ENCODE results near the gene GADD45A. TPM values are rescaled to one million over a fixed set of nuclear protein-coding genes. Genes with fewer than 3 reads are reported as not detected.

The GADD45A gene
- total and polyA plus RNA-seq, 7 donors, result 88.8 to 505 (median 197) TPM

DNA sequence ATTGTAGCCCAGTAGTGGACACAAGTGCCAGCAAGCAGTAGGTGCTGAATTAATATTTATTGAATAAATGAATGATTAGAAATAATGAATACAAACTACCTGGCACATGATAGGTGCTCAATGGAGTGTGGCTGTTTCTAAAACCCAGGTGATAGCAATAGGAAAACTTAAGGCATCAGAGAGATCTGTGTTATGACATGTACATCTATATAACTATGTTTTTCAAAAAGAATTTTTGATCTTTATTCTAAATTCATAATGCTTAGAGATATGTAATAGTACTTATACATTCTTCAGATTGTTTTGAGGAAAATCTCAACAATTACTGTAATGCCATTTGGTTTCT, 5.0 kb downstream of the GADD45A start:
- Histone ChIP-seq H3K27ac (peak overlapping the region; percentile 96), H3K9me3 (no peaks in the 10 kb centered on the region), H3K36me3 (ENCODE audit: insufficient read depth in 1 of 2, low read depth in 1 of 2) (peaks cover 3 to 29% of the 10 kb centered on the region in 2 donors), H3K27me3 (ENCODE audit: insufficient read depth in 3 of 3, low read length in 2 of 3) (no peaks in the 10 kb centered on the region), H3K4me1 (no peaks in the 10 kb centered on the region), H3K4me3 (no peak overlapping the region)
- ATAC-seq, result no peak
- no peak for DNase-seq
- TF ChIP-seq, protein P1, sequence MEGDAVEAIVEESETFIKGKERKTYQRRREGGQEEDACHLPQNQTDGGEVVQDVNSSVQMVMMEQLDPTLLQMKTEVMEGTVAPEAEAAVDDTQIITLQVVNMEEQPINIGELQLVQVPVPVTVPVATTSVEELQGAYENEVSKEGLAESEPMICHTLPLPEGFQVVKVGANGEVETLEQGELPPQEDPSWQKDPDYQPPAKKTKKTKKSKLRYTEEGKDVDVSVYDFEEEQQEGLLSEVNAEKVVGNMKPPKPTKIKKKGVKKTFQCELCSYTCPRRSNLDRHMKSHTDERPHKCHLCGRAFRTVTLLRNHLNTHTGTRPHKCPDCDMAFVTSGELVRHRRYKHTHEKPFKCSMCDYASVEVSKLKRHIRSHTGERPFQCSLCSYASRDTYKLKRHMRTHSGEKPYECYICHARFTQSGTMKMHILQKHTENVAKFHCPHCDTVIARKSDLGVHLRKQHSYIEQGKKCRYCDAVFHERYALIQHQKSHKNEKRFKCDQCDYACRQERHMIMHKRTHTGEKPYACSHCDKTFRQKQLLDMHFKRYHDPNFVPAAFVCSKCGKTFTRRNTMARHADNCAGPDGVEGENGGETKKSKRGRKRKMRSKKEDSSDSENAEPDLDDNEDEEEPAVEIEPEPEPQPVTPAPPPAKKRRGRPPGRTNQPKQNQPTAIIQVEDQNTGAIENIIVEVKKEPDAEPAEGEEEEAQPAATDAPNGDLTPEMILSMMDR (IDR thresholded peaks at IDR 0.05), result no peak
- intact Hi-C loops (cut with DNase I), result no loop called here

GRCh38 chr1:67690411-67690810, 5.4 kb downstream of the GADD45A start:
- 92 to 98% (median 93%) methylated on average over 2 of the region's 2 CpGs for WGBS, 3 donors
- TF ChIP-seq, protein P1 (IDR thresholded peaks at IDR 0.05), result no peak
- intact Hi-C loops (cut with DNase I), result no loop called here
- no peak overlapping the region for H3K4me3 ChIP-seq
- DNase-seq (no peak), ATAC-seq (no peak)
- H3K36me3 ChIP-seq (ENCODE audit: insufficient read depth in 1 of 2, low read depth in 1 of 2), result peaks cover 3 to 29% of the 10 kb centered on the region in 2 donors
- no peaks in the 10 kb centered on the region for H3K27me3 ChIP-seq (ENCODE audit: insufficient read depth in 3 of 3, low read length in 2 of 3)
- no peak overlapping the region for H3K27ac ChIP-seq
- no peaks in the 10 kb centered on the region for H3K9me3 ChIP-seq
- no peaks in the 10 kb centered on the region for H3K4me1 ChIP-seq

DNA sequence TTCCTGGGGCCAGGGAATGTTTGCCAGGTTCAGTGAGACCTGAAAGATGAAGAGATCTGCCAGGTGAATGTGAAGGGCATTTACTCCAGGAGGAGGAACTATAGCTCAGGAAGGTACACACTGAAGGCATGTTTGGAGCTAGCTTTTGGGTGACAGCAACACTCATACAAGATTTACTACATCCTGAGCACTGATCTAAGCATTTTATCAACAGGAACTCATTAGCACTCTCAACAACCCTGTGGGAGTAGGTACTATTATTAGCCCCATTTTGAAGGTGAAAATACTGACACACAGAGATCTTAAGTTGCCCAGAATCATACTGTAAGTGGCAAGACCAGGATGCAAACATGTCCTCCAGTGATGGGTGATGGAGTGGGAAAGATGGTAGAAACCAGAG, 6.7 kb downstream of the GADD45A start:
- intact Hi-C loops (cut with DNase I), result no loop called here
- no peaks in the 10 kb centered on the region for H3K4me1 ChIP-seq
- H3K27ac ChIP-seq, result no peak overlapping the region
- H3K27me3 ChIP-seq (ENCODE audit: insufficient read depth in 3 of 3, low read length in 2 of 3), result no peaks in the 10 kb centered on the region
- H3K36me3 ChIP-seq (ENCODE audit: insufficient read depth in 1 of 2, low read depth in 1 of 2), result peaks cover 3 to 25% of the 10 kb centered on the region in 2 donors
- ATAC-seq (peak in 1 of 4 donors; percentile 9), DNase-seq (no peak)
- no peak overlapping the region for H3K4me3 ChIP-seq
- TF ChIP-seq, protein P1 (IDR thresholded peaks at IDR 0.05), result no peak
- H3K9me3 ChIP-seq, result no peaks in the 10 kb centered on the region

DNA sequence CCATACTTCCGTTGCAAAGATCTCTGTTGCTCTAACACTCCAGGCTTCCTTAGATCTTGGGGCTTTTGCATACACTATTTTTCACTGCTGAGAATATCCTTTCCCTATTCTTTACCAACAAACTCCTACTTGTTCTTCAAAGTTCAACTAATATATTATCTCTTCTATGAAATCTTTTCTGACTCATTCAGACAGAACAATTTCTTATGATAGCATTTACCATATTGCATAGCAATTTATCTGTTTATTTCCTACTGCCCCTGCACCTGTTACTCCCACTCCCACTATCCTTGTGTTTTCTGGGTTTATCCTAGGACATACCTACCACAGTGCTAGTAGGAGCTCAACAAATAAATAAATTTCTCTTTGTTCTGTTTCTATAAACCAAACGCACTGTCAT, 11.0 kb downstream of the GADD45A start:
- WGBS, 3 donors, result 68 to 93% (median 91%) methylated on average over 2 of the region's 2 CpGs
- intact Hi-C loops (cut with DNase I), result no loop called here

DNA sequence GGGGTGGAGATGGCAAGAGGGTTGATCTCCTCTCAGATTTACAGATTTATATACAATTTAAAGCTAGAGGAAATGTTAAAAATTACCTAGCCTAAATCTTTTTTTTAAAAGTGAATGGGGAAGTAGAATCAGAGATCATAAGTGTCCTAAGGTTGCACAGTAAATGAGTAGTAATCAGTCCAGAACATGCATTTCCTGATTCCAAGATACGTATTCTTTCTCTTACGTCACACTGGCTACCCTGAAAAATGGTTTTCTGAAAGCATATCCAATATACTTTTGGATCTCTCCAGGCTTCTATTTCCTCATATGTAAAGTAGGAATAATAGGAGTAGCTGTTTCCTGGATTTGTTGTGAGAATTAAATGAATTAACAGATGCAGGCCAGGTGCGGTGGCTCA, 11.7 kb downstream of the GADD45A start:
- H3K27ac ChIP-seq, result no peak overlapping the region
- H3K36me3 ChIP-seq (ENCODE audit: insufficient read depth in 1 of 2, low read depth in 1 of 2), result no peaks in the 10 kb centered on the region
- no peaks in the 10 kb centered on the region for H3K9me3 ChIP-seq
- intact Hi-C loops (cut with DNase I), result no loop called here
- H3K4me1 ChIP-seq, result no peaks in the 10 kb centered on the region
- ATAC-seq, result no peak
- DNase-seq, result no peak
- H3K4me3 ChIP-seq, result no peak overlapping the region
- no peaks in the 10 kb centered on the region for H3K27me3 ChIP-seq (ENCODE audit: insufficient read depth in 3 of 3, low read length in 2 of 3)
- 67 to 84% (median 80%) methylated on average over 3 of the region's 3 CpGs for WGBS, 3 donors
- TF ChIP-seq, protein P1 (IDR thresholded peaks at IDR 0.05), result no peak

More for the DNA sequence above, 11.0 kb downstream of the GADD45A start:
- Histone ChIP-seq H3K4me1 (no peaks in the 10 kb centered on the region), H3K4me3 (no peak overlapping the region), H3K27me3 (ENCODE audit: insufficient read depth in 3 of 3, low read length in 2 of 3) (no peaks in the 10 kb centered on the region), H3K36me3 (ENCODE audit: insufficient read depth in 1 of 2, low read depth in 1 of 2) (no peaks in the 10 kb centered on the region), H3K27ac (no peak overlapping the region), H3K9me3 (no peaks in the 10 kb centered on the region)
- TF ChIP-seq, protein P1 (IDR thresholded peaks at IDR 0.05), result no peak
- no peak for DNase-seq
- ATAC-seq, result no peak
